ENCODE results near the gene HIRA.
A peak's percentile ranks its signal among the peaks of the same experiment; 100 is the strongest.

Gene HIRA

GRCh38 chr22:19395276-19395675, 36.3 kb downstream of the HIRA start:
- Histone ChIP-seq H3K27ac (replicated peaks; ENCODE audit: low read length) (no peak overlapping the region), H4K91ac (ENCODE audit: low read depth, low read length, poor library complexity) (no peak overlapping the region), H3K36me3 (replicated peaks in 1 of 2; ENCODE audit: control insufficient read depth in 2 of 2, insufficient read depth in 2 of 2, low read length in 2 of 2) (peaks cover 47 to 96% of the 10 kb centered on the region in 2 donors), H2BK15ac (ENCODE audit: low read length) (no peak overlapping the region), H2AK5ac (ENCODE audit: low read depth, low read length) (no peak overlapping the region), H3K79me1 (ENCODE audit: low read depth, low read length) (peaks cover 2% of the 10 kb centered on the region), H3K27me3 (ENCODE audit: control insufficient read depth in 3 of 3, insufficient read depth in 3 of 3, low read depth in 1 of 3, low read length in 3 of 3) (no peaks in the 10 kb centered on the region), H3K9ac (ENCODE audit: low read depth, low read length, poor library complexity) (no peak overlapping the region), H3K4ac (ENCODE audit: low read length) (no peak overlapping the region), H2BK120ac (ENCODE audit: low read depth, low read length) (no peak overlapping the region), H2BK12ac (ENCODE audit: low read length) (no peak overlapping the region), H3K23ac (ENCODE audit: low read depth, low read length, poor library complexity) (no peak overlapping the region), H3K4me1 (ENCODE audit: control insufficient read depth in 2 of 2, insufficient read depth in 1 of 2, low read depth in 1 of 2, low read length in 2 of 2) (no peaks in the 10 kb centered on the region), H3K4me3 (ENCODE audit: low read length in 2 of 2) (no peak overlapping the region), H2BK5ac (ENCODE audit: low read length) (no peak overlapping the region), H3K9me3 (replicated peaks in 1 of 2; ENCODE audit: control insufficient read depth in 2 of 2, insufficient read depth in 1 of 2, low read depth in 1 of 2, low read length in 2 of 2) (no peaks in the 10 kb centered on the region), H4K8ac (ENCODE audit: low read depth, low read length) (no peak overlapping the region), H3K4me2 (ENCODE audit: insufficient read depth, low read length, poor library complexity, severe bottlenecking) (no peak overlapping the region), H2AFZ (ENCODE audit: low read length) (no peak overlapping the region), H3K18ac (ENCODE audit: low read length) (no peak overlapping the region), H3K14ac (ENCODE audit: low read length) (no peak overlapping the region)
- WGBS, 2 donors (ENCODE audit: extremely low coverage in 2 of 2, insufficient read length in 2 of 2, insufficient replicate concordance in 1 of 2), result no CpG with 5 or more reads among the region's 4 CpGs
- DNase-seq (ENCODE audit: low spot score), result no peak

- no peak overlapping the region for H3K4me3 ChIP-seq (ENCODE audit: low read length in 2 of 2)
- no CpG with 5 or more reads among the region's 8 CpGs for WGBS, 2 donors (ENCODE audit: extremely low coverage in 2 of 2, insufficient read length in 2 of 2, insufficient replicate concordance in 1 of 2)
- H3K36me3 ChIP-seq (replicated peaks in 1 of 2; ENCODE audit: control insufficient read depth in 2 of 2, insufficient read depth in 2 of 2, low read length in 2 of 2), result peaks cover 50 to 97% of the 10 kb centered on the region in 2 donors
Observed at GRCh38 chr22:19394274-19395050, 37.1 kb downstream of the HIRA start.

GRCh38 chr22:19393704-19394103, 37.8 kb downstream of the HIRA start:
- H3K4ac ChIP-seq (ENCODE audit: low read length), result no peak overlapping the region
- no peaks in the 10 kb centered on the region for H3K27me3 ChIP-seq (ENCODE audit: control insufficient read depth in 3 of 3, insufficient read depth in 3 of 3, low read depth in 1 of 3, low read length in 3 of 3)
- no peak overlapping the region for H2BK12ac ChIP-seq (ENCODE audit: low read length)
- peak overlapping the region; percentile 82 for H3K23ac ChIP-seq (ENCODE audit: low read depth, low read length, poor library complexity)
- no peak overlapping the region for H2BK120ac ChIP-seq (ENCODE audit: low read depth, low read length)
- H3K36me3 ChIP-seq (replicated peaks in 1 of 2; ENCODE audit: control insufficient read depth in 2 of 2, insufficient read depth in 2 of 2, low read length in 2 of 2), result peaks cover 54 to 97% of the 10 kb centered on the region in 2 donors
- no peak overlapping the region for H3K27ac ChIP-seq (replicated peaks; ENCODE audit: low read length)
- no peak overlapping the region for H2BK5ac ChIP-seq (ENCODE audit: low read length)
- no peak overlapping the region for H2AK5ac ChIP-seq (ENCODE audit: low read depth, low read length)
- no peak overlapping the region for H4K91ac ChIP-seq (ENCODE audit: low read depth, low read length, poor library complexity)
- no peak overlapping the region for H2BK15ac ChIP-seq (ENCODE audit: low read length)
- WGBS, 2 donors (ENCODE audit: extremely low coverage in 2 of 2, insufficient read length in 2 of 2, insufficient replicate concordance in 1 of 2), result no CpG with 5 or more reads among the region's 5 CpGs
- H2AFZ ChIP-seq (ENCODE audit: low read length), result no peak overlapping the region
- no peak overlapping the region for H3K4me3 ChIP-seq (ENCODE audit: low read length in 2 of 2)
- H4K8ac ChIP-seq (ENCODE audit: low read depth, low read length), result no peak overlapping the region
- H3K4me2 ChIP-seq (ENCODE audit: insufficient read depth, low read length, poor library complexity, severe bottlenecking), result no peak overlapping the region
- H3K9me3 ChIP-seq (replicated peaks in 1 of 2; ENCODE audit: control insufficient read depth in 2 of 2, insufficient read depth in 1 of 2, low read depth in 1 of 2, low read length in 2 of 2), result no peaks in the 10 kb centered on the region
- H3K4me1 ChIP-seq (ENCODE audit: control insufficient read depth in 2 of 2, insufficient read depth in 1 of 2, low read depth in 1 of 2, low read length in 2 of 2), result no peaks in the 10 kb centered on the region
- H3K14ac ChIP-seq (ENCODE audit: low read length), result no peak overlapping the region
- H3K9ac ChIP-seq (ENCODE audit: low read depth, low read length, poor library complexity), result no peak overlapping the region
- peaks cover 2% of the 10 kb centered on the region for H3K79me1 ChIP-seq (ENCODE audit: low read depth, low read length)
- H3K18ac ChIP-seq (ENCODE audit: low read length), result no peak overlapping the region
- no peak for DNase-seq (ENCODE audit: low spot score)

More at GRCh38 chr22:19394274-19395050, 37.1 kb downstream of the HIRA start:
- Histone ChIP-seq H4K8ac (ENCODE audit: low read depth, low read length) (no peak overlapping the region), H3K27ac (replicated peaks; ENCODE audit: low read length) (no peak overlapping the region), H3K9ac (ENCODE audit: low read depth, low read length, poor library complexity) (no peak overlapping the region), H4K91ac (ENCODE audit: low read depth, low read length, poor library complexity) (no peak overlapping the region), H3K18ac (ENCODE audit: low read length) (no peak overlapping the region), H3K23ac (ENCODE audit: low read depth, low read length, poor library complexity) (no peak overlapping the region), H2BK12ac (ENCODE audit: low read length) (no peak overlapping the region), H3K4ac (ENCODE audit: low read length) (no peak overlapping the region), H3K79me1 (ENCODE audit: low read depth, low read length) (peaks cover 2% of the 10 kb centered on the region), H2BK5ac (ENCODE audit: low read length) (no peak overlapping the region), H3K9me3 (replicated peaks in 1 of 2; ENCODE audit: control insufficient read depth in 2 of 2, insufficient read depth in 1 of 2, low read depth in 1 of 2, low read length in 2 of 2) (no peaks in the 10 kb centered on the region), H3K4me1 (ENCODE audit: control insufficient read depth in 2 of 2, insufficient read depth in 1 of 2, low read depth in 1 of 2, low read length in 2 of 2) (no peaks in the 10 kb centered on the region), H2BK120ac (ENCODE audit: low read depth, low read length) (no peak overlapping the region), H3K14ac (ENCODE audit: low read length) (no peak overlapping the region), H2AFZ (ENCODE audit: low read length) (no peak overlapping the region), H3K27me3 (ENCODE audit: control insufficient read depth in 3 of 3, insufficient read depth in 3 of 3, low read depth in 1 of 3, low read length in 3 of 3) (no peaks in the 10 kb centered on the region), H3K4me2 (ENCODE audit: insufficient read depth, low read length, poor library complexity, severe bottlenecking) (no peak overlapping the region), H2BK15ac (ENCODE audit: low read length) (no peak overlapping the region), H2AK5ac (ENCODE audit: low read depth, low read length) (no peak overlapping the region)
- no peak for DNase-seq (ENCODE audit: low spot score)

GRCh38 chr22:19387575-19387974, 44.0 kb downstream of the HIRA start:
- no peak overlapping the region for H3K4me3 ChIP-seq (ENCODE audit: low read length in 2 of 2)
- H2AFZ ChIP-seq (ENCODE audit: low read length), result no peak overlapping the region
- no peak overlapping the region for H4K91ac ChIP-seq (ENCODE audit: low read depth, low read length, poor library complexity)
- no peak overlapping the region for H3K23ac ChIP-seq (ENCODE audit: low read depth, low read length, poor library complexity)
- H3K36me3 ChIP-seq (replicated peaks in 1 of 2; ENCODE audit: control insufficient read depth in 2 of 2, insufficient read depth in 2 of 2, low read length in 2 of 2), result peaks cover 62 to 97% of the 10 kb centered on the region in 2 donors
- no peaks in the 10 kb centered on the region for H3K79me1 ChIP-seq (ENCODE audit: low read depth, low read length)
- H3K27me3 ChIP-seq (ENCODE audit: control insufficient read depth in 3 of 3, insufficient read depth in 3 of 3, low read depth in 1 of 3, low read length in 3 of 3), result no peaks in the 10 kb centered on the region
- H3K27ac ChIP-seq (replicated peaks; ENCODE audit: low read length), result no peak overlapping the region
- H4K8ac ChIP-seq (ENCODE audit: low read depth, low read length), result no peak overlapping the region
- H3K4ac ChIP-seq (ENCODE audit: low read length), result no peak overlapping the region
- no peak overlapping the region for H3K9ac ChIP-seq (ENCODE audit: low read depth, low read length, poor library complexity)
- no peak overlapping the region for H2BK12ac ChIP-seq (ENCODE audit: low read length)
- H3K4me1 ChIP-seq (ENCODE audit: control insufficient read depth in 2 of 2, insufficient read depth in 1 of 2, low read depth in 1 of 2, low read length in 2 of 2), result no peaks in the 10 kb centered on the region
- H2BK15ac ChIP-seq (ENCODE audit: low read length), result no peak overlapping the region
- no peak overlapping the region for H3K4me2 ChIP-seq (ENCODE audit: insufficient read depth, low read length, poor library complexity, severe bottlenecking)
- no peak overlapping the region for H2BK5ac ChIP-seq (ENCODE audit: low read length)
- H2BK120ac ChIP-seq (ENCODE audit: low read depth, low read length), result no peak overlapping the region
- H3K14ac ChIP-seq (ENCODE audit: low read length), result no peak overlapping the region
- no CpG with 5 or more reads among the region's 7 CpGs for WGBS, 2 donors (ENCODE audit: extremely low coverage in 2 of 2, insufficient read length in 2 of 2, insufficient replicate concordance in 1 of 2)
- no peak for DNase-seq (ENCODE audit: low spot score)
- H2AK5ac ChIP-seq (ENCODE audit: low read depth, low read length), result no peak overlapping the region
- no peak overlapping the region for H3K18ac ChIP-seq (ENCODE audit: low read length)
- no peaks in the 10 kb centered on the region for H3K9me3 ChIP-seq (replicated peaks in 1 of 2; ENCODE audit: control insufficient read depth in 2 of 2, insufficient read depth in 1 of 2, low read depth in 1 of 2, low read length in 2 of 2)

Data from neuronal stem cell (in vitro differentiated cells).